ENCODE measurements around the gene THSD7A. TPM values are rescaled to one million over a fixed set of nuclear protein-coding genes. Genes with fewer than 3 reads are reported as not detected.

THSD7A gene
- total RNA-seq, 1 experiment from 2014 or later, result 4.0 TPM

- no peak overlapping the region for H3K4me3 ChIP-seq
- BruUV-seq (replicated peaks), result no TSS peak
- intact Hi-C loops (cut with micrococcal nuclease; ENCODE audit: unreplicated experiment), result no loop called here
- no peak overlapping the region for H2AFZ ChIP-seq
- H3K27me3 ChIP-seq (ENCODE audit: insufficient read depth, low read depth), result no peaks in the 10 kb centered on the region
- no peaks in the 10 kb centered on the region for H4K20me1 ChIP-seq (ENCODE audit: insufficient read depth)
- no peak for DNase-seq
- H3K4me1 ChIP-seq (replicated peaks; ENCODE audit: insufficient read depth), result no peaks in the 10 kb centered on the region
- CTCF ChIA-PET, result no interaction called here
- no peaks in the 10 kb centered on the region for H3K9me2 ChIP-seq (ENCODE audit: insufficient read depth)
- no peak overlapping the region for H3K4me2 ChIP-seq
- no peaks in the 10 kb centered on the region for H3K9me3 ChIP-seq (ENCODE audit: insufficient read depth, low read depth)
- TF ChIP-seq EZH2 (IDR thresholded peaks at IDR 0.05; ENCODE audit: low read depth), result no peak
- TF ChIP-seq, protein P1, sequence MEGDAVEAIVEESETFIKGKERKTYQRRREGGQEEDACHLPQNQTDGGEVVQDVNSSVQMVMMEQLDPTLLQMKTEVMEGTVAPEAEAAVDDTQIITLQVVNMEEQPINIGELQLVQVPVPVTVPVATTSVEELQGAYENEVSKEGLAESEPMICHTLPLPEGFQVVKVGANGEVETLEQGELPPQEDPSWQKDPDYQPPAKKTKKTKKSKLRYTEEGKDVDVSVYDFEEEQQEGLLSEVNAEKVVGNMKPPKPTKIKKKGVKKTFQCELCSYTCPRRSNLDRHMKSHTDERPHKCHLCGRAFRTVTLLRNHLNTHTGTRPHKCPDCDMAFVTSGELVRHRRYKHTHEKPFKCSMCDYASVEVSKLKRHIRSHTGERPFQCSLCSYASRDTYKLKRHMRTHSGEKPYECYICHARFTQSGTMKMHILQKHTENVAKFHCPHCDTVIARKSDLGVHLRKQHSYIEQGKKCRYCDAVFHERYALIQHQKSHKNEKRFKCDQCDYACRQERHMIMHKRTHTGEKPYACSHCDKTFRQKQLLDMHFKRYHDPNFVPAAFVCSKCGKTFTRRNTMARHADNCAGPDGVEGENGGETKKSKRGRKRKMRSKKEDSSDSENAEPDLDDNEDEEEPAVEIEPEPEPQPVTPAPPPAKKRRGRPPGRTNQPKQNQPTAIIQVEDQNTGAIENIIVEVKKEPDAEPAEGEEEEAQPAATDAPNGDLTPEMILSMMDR (conservative IDR thresholded peaks at IDR 0.05), result no peak
- no peaks in the 10 kb centered on the region for H3K36me3 ChIP-seq (ENCODE audit: low read depth)
- no peaks in the 10 kb centered on the region for H3K79me2 ChIP-seq (ENCODE audit: low read depth)
- POLR2A ChIA-PET (ENCODE audit: unreplicated experiment), result no interaction called here
- no peaks in the 10 kb centered on the region for H3F3A ChIP-seq (ENCODE audit: insufficient read depth, low read depth)
- no peak overlapping the region for H3K27ac ChIP-seq
Observed at GRCh38 chr7:11810043-11810625, 21.9 kb downstream of the THSD7A start.

DNA sequence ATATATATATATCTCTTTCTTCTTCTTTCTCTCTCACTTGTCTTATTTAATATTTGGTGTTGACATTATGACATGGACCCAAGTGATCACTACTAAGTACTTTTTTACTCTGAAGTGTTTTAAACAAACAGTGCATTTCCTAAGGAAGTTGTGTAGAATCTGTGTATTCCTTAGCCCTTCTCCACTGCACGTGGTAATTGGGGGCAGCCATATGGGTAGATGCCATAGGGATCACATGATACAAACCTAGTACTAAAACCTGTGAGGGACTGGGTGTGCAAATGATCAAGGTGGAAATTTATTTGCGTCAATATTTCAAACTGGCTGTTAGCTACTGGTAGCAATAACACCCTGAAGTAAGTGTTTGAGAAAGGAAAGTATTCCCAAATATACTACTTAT is 25.0 kb downstream of the THSD7A start:
- H3K9me2 ChIP-seq (ENCODE audit: insufficient read depth), result no peaks in the 10 kb centered on the region; the same call in 1 of the 2 replicates
- H2AFZ ChIP-seq, result no peak overlapping the region
- no peak overlapping the region for H3K4me2 ChIP-seq
- no peak for TF ChIP-seq EZH2 (IDR thresholded peaks at IDR 0.05; ENCODE audit: low read depth)
- TF ChIP-seq, protein P1 (conservative IDR thresholded peaks at IDR 0.05), result no peak
- no peak overlapping the region for H3K27ac ChIP-seq
- no peaks in the 10 kb centered on the region for H3K4me1 ChIP-seq (replicated peaks; ENCODE audit: insufficient read depth)
- H3F3A ChIP-seq (ENCODE audit: insufficient read depth, low read depth), result no peaks in the 10 kb centered on the region
- BruUV-seq (replicated peaks), result no TSS peak
- no peak overlapping the region for H3K4me3 ChIP-seq
- no peaks in the 10 kb centered on the region for H3K27me3 ChIP-seq (ENCODE audit: insufficient read depth, low read depth)
- CTCF ChIA-PET, result no interaction called here
- H3K9me3 ChIP-seq (ENCODE audit: insufficient read depth, low read depth), result no peaks in the 10 kb centered on the region
- POLR2A ChIA-PET (ENCODE audit: unreplicated experiment), result no interaction called here
- H3K36me3 ChIP-seq (ENCODE audit: low read depth), result no peaks in the 10 kb centered on the region
- no peak for DNase-seq
- intact Hi-C loops (cut with micrococcal nuclease; ENCODE audit: unreplicated experiment), result no loop called here
- no peaks in the 10 kb centered on the region for H3K79me2 ChIP-seq (ENCODE audit: low read depth)
- no peaks in the 10 kb centered on the region for H4K20me1 ChIP-seq (ENCODE audit: insufficient read depth)

DNA sequence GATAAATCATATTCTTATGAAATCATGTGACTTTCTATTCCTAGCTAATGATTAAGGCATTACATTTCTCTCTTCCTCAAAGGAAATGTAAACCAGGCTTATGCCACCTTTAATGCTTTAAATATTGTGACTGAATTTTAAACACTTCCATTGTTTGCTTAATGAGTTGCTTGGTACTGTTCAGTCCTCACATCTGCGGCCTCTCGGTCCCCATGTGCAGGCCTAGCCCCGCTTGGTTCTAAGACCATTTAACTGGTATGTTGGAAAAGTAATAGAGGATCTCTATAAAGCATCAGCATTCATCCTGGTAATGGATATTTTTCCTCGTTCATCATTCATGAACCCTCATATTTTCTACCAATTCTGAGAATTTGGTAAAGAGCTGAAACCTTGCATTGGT is 27.4 kb downstream of the THSD7A start:
- Histone ChIP-seq H3K79me2 (ENCODE audit: low read depth) (no peaks in the 10 kb centered on the region), H3K9me2 (ENCODE audit: insufficient read depth) (no peaks in the 10 kb centered on the region; the same call in 1 of the 2 replicates), H3K4me1 (replicated peaks; ENCODE audit: insufficient read depth) (no peaks in the 10 kb centered on the region), H2AFZ (no peak overlapping the region), H3K27me3 (ENCODE audit: insufficient read depth, low read depth) (no peaks in the 10 kb centered on the region), H3K4me3 (no peak overlapping the region), H3K4me2 (no peak overlapping the region), H3K27ac (no peak overlapping the region), H4K20me1 (ENCODE audit: insufficient read depth) (no peaks in the 10 kb centered on the region), H3K9me3 (ENCODE audit: insufficient read depth, low read depth) (no peaks in the 10 kb centered on the region), H3K36me3 (ENCODE audit: low read depth) (no peaks in the 10 kb centered on the region), H3F3A (ENCODE audit: insufficient read depth, low read depth) (no peaks in the 10 kb centered on the region)
- POLR2A ChIA-PET (ENCODE audit: unreplicated experiment), result no interaction called here
- no TSS peak for BruUV-seq (replicated peaks)
- no peak for DNase-seq
- intact Hi-C loops (cut with micrococcal nuclease; ENCODE audit: unreplicated experiment), result no loop called here
- TF ChIP-seq, protein P1 (conservative IDR thresholded peaks at IDR 0.05), result no peak
- no peak for TF ChIP-seq EZH2 (IDR thresholded peaks at IDR 0.05; ENCODE audit: low read depth)
- CTCF ChIA-PET, result no interaction called here
